ENCODE measurements around the gene KRTAP12-4.

DNA sequence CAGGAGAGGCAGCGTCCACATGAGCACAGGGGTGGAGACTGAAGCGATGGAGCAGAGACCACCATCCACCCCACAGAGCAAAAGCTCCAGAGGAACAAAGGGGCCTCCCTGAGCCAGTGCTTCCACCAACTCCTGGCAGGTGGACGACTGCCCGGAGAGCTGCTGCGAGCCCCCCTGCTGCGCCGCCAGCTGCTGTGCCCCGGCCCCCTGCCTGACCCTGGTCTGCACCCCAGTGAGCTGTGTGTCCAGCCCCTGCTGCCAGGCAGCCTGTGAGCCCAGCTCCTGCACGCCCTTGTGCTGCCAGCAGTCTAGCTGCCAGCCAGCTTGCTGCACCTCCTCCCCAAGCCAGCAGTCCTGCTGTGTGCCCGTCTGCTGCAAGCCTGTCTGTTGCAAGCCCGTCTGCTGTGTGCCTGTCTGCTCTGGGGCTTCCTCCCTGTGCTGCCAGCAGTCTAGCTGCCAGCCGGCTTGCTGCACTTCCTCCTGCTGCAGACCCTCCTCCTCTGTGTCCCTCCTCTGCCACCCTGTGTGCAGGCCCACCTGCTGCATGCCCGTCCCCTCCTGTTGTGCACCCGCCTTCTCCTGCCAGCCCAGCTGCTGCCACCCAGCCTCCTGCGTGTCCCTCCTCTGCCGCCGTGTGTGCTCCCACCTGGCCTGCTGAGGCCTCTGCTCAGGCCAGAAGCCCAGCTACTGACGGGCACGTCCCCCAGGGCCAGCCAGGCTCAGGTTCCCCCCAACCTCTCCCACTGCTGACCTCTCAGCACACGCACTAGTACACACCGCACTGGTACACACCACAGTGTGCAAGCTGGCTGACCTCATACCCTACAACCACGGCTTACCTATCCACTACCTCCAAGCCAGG is 47.9 kb upstream of the KRTAP12-4 start:
- TF ChIP-seq, protein P1, sequence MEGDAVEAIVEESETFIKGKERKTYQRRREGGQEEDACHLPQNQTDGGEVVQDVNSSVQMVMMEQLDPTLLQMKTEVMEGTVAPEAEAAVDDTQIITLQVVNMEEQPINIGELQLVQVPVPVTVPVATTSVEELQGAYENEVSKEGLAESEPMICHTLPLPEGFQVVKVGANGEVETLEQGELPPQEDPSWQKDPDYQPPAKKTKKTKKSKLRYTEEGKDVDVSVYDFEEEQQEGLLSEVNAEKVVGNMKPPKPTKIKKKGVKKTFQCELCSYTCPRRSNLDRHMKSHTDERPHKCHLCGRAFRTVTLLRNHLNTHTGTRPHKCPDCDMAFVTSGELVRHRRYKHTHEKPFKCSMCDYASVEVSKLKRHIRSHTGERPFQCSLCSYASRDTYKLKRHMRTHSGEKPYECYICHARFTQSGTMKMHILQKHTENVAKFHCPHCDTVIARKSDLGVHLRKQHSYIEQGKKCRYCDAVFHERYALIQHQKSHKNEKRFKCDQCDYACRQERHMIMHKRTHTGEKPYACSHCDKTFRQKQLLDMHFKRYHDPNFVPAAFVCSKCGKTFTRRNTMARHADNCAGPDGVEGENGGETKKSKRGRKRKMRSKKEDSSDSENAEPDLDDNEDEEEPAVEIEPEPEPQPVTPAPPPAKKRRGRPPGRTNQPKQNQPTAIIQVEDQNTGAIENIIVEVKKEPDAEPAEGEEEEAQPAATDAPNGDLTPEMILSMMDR (IDR thresholded peaks at IDR 0.05) = no peak
- no peak for TF ChIP-seq EP300 (IDR thresholded peaks at IDR 0.05; ENCODE audit: low read depth)
- no peak for TF ChIP-seq POLR2A (IDR thresholded peaks at IDR 0.05)
- TF ChIP-seq POLR2AphosphoS5 (IDR thresholded peaks at IDR 0.05) = no peak
